HFF-Myc (cell line): ENCODE data around the gene THOC6.

Experiments used
- DNase-seq: peaks from one replicate; pipeline ENCODE4 v3.0.0-alpha.2; 2011; ENCODE audit warnings: low read depth; ENCODE audit errors: extremely low read depth
- H3K4me3 ChIP-seq: replicated peaks from 2 replicates; pipeline ENCODE4 v1.5.1; 2011; ENCODE audit warnings: low read depth, mild to moderate bottlenecking, control low read depth, low read length
- TF ChIP-seq, protein P1 (sequence below): IDR thresholded peaks from 2 replicates; pipeline ENCODE4 v1.5.1; 2012; ENCODE audit warnings: mild to moderate bottlenecking, low read depth, low read length, control low read depth; ENCODE audit errors: missing control alignments

Gene THOC6

GRCh38 chr16:3020604-3021448 is 3.0 kb upstream of the THOC6 start:
- TF ChIP-seq, protein P1, sequence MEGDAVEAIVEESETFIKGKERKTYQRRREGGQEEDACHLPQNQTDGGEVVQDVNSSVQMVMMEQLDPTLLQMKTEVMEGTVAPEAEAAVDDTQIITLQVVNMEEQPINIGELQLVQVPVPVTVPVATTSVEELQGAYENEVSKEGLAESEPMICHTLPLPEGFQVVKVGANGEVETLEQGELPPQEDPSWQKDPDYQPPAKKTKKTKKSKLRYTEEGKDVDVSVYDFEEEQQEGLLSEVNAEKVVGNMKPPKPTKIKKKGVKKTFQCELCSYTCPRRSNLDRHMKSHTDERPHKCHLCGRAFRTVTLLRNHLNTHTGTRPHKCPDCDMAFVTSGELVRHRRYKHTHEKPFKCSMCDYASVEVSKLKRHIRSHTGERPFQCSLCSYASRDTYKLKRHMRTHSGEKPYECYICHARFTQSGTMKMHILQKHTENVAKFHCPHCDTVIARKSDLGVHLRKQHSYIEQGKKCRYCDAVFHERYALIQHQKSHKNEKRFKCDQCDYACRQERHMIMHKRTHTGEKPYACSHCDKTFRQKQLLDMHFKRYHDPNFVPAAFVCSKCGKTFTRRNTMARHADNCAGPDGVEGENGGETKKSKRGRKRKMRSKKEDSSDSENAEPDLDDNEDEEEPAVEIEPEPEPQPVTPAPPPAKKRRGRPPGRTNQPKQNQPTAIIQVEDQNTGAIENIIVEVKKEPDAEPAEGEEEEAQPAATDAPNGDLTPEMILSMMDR: no peak
- peak overlapping the region; percentile 96 for H3K4me3 ChIP-seq
- DNase-seq: peak; percentile 64

GRCh38 chr16:3021449-3022207 is 2.2 kb upstream of the THOC6 start:
- H3K4me3 ChIP-seq: peak overlapping the region; percentile 96
- DNase-seq: peak; percentile 67

GRCh38 chr16:3022208-3022683 is 1.6 kb upstream of the THOC6 start:
- H3K4me3 ChIP-seq: peak overlapping the region; percentile 96
- DNase-seq: peak; percentile 88
- TF ChIP-seq, protein P1: no peak

More at GRCh38 chr16:3021449-3022207, 2.2 kb upstream of the THOC6 start:
- TF ChIP-seq, protein P1: peak; percentile 38

DNA sequence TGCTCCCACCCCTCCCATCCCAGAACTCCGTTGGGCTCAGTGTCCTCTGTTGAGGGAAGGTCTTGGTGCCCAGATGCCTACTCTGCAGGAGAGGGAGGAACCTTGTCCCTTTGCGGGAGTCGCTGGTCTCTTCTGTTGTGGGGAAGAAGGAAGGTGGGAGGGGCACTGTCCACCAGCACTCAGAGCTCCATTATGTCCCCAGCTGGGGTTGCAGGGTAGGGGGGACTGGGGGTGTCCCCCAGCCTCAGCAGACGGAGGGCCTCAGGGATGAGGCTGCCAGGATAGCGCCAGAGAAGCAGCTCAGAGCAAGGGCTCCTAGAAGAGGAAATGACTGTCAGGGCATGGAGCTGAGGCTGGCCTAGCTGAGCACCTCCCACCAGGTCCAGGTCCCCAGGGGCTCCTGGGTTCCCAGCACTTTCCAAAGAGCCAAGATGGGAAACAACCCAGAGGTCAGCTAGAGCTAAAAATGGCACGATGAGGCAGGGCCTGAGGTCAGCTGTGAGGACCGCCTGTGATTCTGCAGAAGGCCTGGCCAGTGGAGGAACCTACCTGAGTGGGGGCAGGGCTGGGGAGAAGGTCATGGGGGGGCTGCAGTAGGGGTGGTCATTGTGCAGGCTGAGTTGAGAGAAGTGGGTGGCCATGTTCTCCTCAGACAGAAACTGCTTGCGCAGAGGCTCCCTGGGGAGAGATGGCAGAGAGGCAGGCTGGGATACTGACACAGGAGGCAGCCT is 986 bp upstream of the THOC6 start:
- TF ChIP-seq, protein P1: no peak
- no peak for DNase-seq
- peak overlapping the region; percentile 96 for H3K4me3 ChIP-seq

DNA sequence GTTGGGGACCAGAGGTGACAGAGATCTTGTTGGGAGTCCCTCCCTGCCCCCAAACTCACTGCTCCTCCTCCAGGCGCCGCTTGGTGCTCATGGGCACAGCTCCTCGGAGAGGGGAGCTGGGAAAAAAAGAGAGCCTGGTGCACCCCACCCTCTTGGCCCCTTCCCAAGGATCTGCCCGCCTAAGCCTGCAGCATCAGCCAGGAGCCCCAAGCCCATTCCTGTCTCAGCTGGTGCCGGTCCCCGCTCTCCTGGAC is 493 bp upstream of the THOC6 start:
- H3K4me3 ChIP-seq: peak overlapping the region; percentile 96
- TF ChIP-seq, protein P1: no peak
- DNase-seq: peak; percentile 53
